ENCODE measurements around the gene SCN8A.
"Not testable (repeated sequence)": the region's sequence is repeated elsewhere in the genome, so short reads cannot be mapped to it uniquely, and the experiment has no call there.

DNA sequence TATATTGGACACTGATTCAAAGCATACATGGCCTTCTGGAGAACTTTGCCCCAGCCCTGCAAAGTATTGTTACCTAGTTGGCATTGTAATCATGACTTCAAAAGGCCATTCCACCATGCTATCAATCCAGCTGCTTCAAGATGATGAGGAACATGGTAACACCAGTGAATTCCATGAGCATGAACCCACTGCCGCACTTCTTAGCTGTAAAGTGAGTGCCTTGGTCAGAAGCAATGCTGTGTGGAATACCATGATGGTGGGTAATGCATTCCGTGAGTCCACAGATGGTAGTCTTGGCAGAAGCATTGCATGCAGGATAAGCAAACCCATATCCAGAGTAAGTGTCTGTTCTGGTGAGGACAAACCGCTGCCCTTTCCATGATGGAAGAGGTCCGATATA, 207.0 kb downstream of the SCN8A start:
- TF ChIP-seq HDAC2 (IDR thresholded peaks at IDR 0.05); POLR2A (IDR thresholded peaks at IDR 0.05; ENCODE audit: low read length); MAX (IDR thresholded peaks at IDR 0.05); CTCF (IDR thresholded peaks at IDR 0.05); SMC3 (IDR thresholded peaks at IDR 0.05): not testable (repeated sequence)

Measured in A549 (cell line).